ENCODE results near the gene KCNK18.

- TF ChIP-seq CTCF (conservative IDR thresholded peaks at IDR 0.05) = no peak
- no peak for TF ChIP-seq EZH2 (IDR thresholded peaks at IDR 0.05; ENCODE audit: low read depth)
Observed at GRCh38 chr10:117239051-117239450, 41.8 kb downstream of the KCNK18 start.
